Kasumi-1 (cell line): ENCODE data around the gene MAPKAPK3.

Experiments
- DNase-seq, 2 experiments: peaks; one replicate each; lab custom pipeline; 2025; lab: John Stamatoyannopoulos, UW

Gene MAPKAPK3

GRCh38 chr3:50689558-50689957, 72.6 kb downstream of the MAPKAPK3 start:
- no peak for DNase-seq

GRCh38 chr3:50695031-50695430, 78.1 kb downstream of the MAPKAPK3 start:
- DNase-seq: no peak

GRCh38 chr3:50696276-50696675, 79.3 kb downstream of the MAPKAPK3 start:
- no peak for DNase-seq

- no peak for DNase-seq
Observed at GRCh38 chr3:50698269-50698668, 81.3 kb downstream of the MAPKAPK3 start.
